ENCODE data around the gene TMEM91. TPM values are rescaled to one million over a fixed set of nuclear protein-coding genes. Genes with fewer than 3 reads are reported as not detected.

TMEM91 gene
- total and polyA plus RNA-seq, 2 of the 8 experiments (the other 6 are each of a cell fraction or from before 2014, with no cell fraction given) = 5.3 to 7.4 TPM

DNA sequence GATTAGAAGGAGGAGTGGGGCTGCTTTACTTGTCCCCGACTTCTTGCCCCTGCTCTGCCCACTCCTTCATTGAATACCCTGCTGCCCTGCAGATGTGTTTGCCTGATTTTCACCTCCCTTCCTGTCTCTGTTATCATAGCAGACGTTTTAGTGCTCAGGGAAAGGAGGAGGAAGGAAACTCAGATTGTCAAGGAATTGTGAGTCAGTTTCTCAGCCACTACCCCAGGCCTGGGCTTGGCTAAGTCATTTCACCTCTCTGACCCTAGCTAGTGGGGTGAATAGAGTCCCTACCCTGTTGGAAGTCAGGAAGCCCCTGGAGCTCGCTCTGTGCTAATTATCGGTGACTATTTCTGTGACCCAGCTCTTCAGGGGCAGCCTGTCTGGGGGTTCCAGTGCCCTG, 25.1 kb downstream of the TMEM91 start:
- H3K27me3 ChIP-seq (replicated peaks in 1 of 4; ENCODE audit: control insufficient read depth in 3 of 4, extremely low read depth in 1 of 4, insufficient read depth in 3 of 4, low read length in 3 of 4) = no peaks in the 10 kb centered on the region
- ChIA-PET CTCF (ENCODE audit: partially characterized antibody) (interaction anchor here (2.3 kb wide), 1 partner anchor 23 kb away, joined by 5 read pairs; no protein-coding TSS in a partner anchor), POLR2A (ENCODE audit: partially characterized antibody) (interaction anchor here (0.5 kb wide), 1 partner anchor 20 kb away, joined by 3 read pairs; no protein-coding TSS in a partner anchor)
- H3K18ac ChIP-seq (ENCODE audit: extremely low read depth, low read length) = no peak overlapping the region
- no peak overlapping the region for H4K5ac ChIP-seq (ENCODE audit: insufficient read length, low read depth, low read length)
- no peak overlapping the region for H2BK20ac ChIP-seq (ENCODE audit: low read length)
- H2AFZ ChIP-seq (ENCODE audit: low read length) = no peak overlapping the region
- H3K4ac ChIP-seq (replicated peaks; ENCODE audit: insufficient read length, low read depth, low read length) = no peak overlapping the region
- TF ChIP-seq POU5F1 (IDR thresholded peaks at IDR 0.05; ENCODE audit: low read depth, low read length) (no peak), RNF2 (IDR thresholded peaks at IDR 0.05; ENCODE audit: borderline replicate concordance, low read depth, low read length, missing control alignments, poor library complexity, severe bottlenecking) (no peak), POLR2AphosphoS5 (IDR thresholded peaks at IDR 0.05; ENCODE audit: low read depth, low read length) (no peak), PHF8 (conservative IDR thresholded peaks at IDR 0.05; ENCODE audit: low read depth, low read length) (no peak), TEAD4 (IDR thresholded peaks at IDR 0.05; ENCODE audit: low read depth, low read length) (no peak), YY1 (IDR thresholded peaks at IDR 0.05; ENCODE audit: low read depth, low read length) (no peak), EP300 (IDR thresholded peaks at IDR 0.05; ENCODE audit: borderline replicate concordance in 1 of 2, low read depth in 2 of 2, low read length in 2 of 2) (no peak), RAD21 (IDR thresholded peaks at IDR 0.05 in 1 of 2, conservative IDR thresholded peaks at IDR 0.05 in 1 of 2; ENCODE audit: low read depth in 2 of 2, low read length in 2 of 2) (no peak), MAFK (IDR thresholded peaks at IDR 0.05; ENCODE audit: low read depth, low read length) (no peak), KDM1A (IDR thresholded peaks at IDR 0.05; ENCODE audit: borderline replicate concordance, low read length) (no peak), FOSL1 (IDR thresholded peaks at IDR 0.05; ENCODE audit: insufficient read depth, low read depth, low read length) (no peak), HDAC6 (IDR thresholded peaks at IDR 0.05; ENCODE audit: low read depth, low read length) (no peak), SRF (IDR thresholded peaks at IDR 0.05; ENCODE audit: low read depth, low read length) (no peak)
- H2BK12ac ChIP-seq (ENCODE audit: low read depth, low read length) = no peak overlapping the region
- H4K8ac ChIP-seq (ENCODE audit: extremely low read depth, insufficient read depth, low read length) = no peak overlapping the region
- H3K56ac ChIP-seq (replicated peaks; ENCODE audit: insufficient read length, low read depth, low read length) = no peak overlapping the region
- no peak overlapping the region for H4K91ac ChIP-seq (replicated peaks; ENCODE audit: insufficient read length, low read length)
- H4K20me1 ChIP-seq (replicated peaks in 1 of 2; ENCODE audit: control insufficient read depth in 1 of 2, insufficient read depth in 2 of 2, low read length in 2 of 2) = peaks cover 0 to 1% of the 10 kb centered on the region in 2 experiments
- DNase-seq (ENCODE audit: low read depth in 1 of 2, low spot score in 2 of 2) (no peak), FAIRE-seq (no peak)
- no peak overlapping the region for H3K4me2 ChIP-seq (ENCODE audit: insufficient read depth in 1 of 2, low read depth in 2 of 2, low read length in 2 of 2)
- no peak overlapping the region for H3K23ac ChIP-seq (ENCODE audit: insufficient read length)
- H2BK5ac ChIP-seq (ENCODE audit: low read depth, low read length) = no peak overlapping the region
- peaks cover 0 to 20% of the 10 kb centered on the region in 2 experiments; a peak in 2 of 4 replicates for H3K79me2 ChIP-seq (ENCODE audit: control insufficient read depth in 1 of 2, insufficient read depth in 2 of 2, low read length in 2 of 2)
- WGBS, 2 experiments (ENCODE audit: extremely low coverage in 1 of 2, insufficient coverage in 1 of 2, insufficient read length in 1 of 2, insufficient replicate concordance in 2 of 2, low coverage in 1 of 2, low lambda C conversion rate in 2 of 2, missing lambda C conversion rate in 1 of 2) = 84% methylated on average over 4 of the region's 4 CpGs; no CpG with 5 or more reads in 1 of the 2 experiments
- H3K4me1 ChIP-seq (replicated peaks in 1 of 4; ENCODE audit: control insufficient read depth in 3 of 4, insufficient read depth in 4 of 4, low read length in 3 of 4) = peaks cover 0 to 5% (median 0%) of the 10 kb centered on the region in 4 experiments; a peak in 5 of 7 replicates
- no peak overlapping the region for H3K14ac ChIP-seq (ENCODE audit: insufficient read length)
- no peak overlapping the region for H3K9ac ChIP-seq (replicated peaks in 1 of 4; ENCODE audit: extremely low read depth in 1 of 4, low read depth in 3 of 4, low read length in 3 of 4)
- no peak overlapping the region for H2AK5ac ChIP-seq (ENCODE audit: low read depth, low read length)
- no peak overlapping the region for H2BK15ac ChIP-seq (ENCODE audit: low read length)
- peaks cover 10% of the 10 kb centered on the region; the same call in 1 of the 2 replicates for H3K79me1 ChIP-seq (ENCODE audit: low read depth, low read length)
- H3K9me3 ChIP-seq (ENCODE audit: insufficient read depth in 2 of 2, low read depth in 1 of 2, low read length in 1 of 2) = no peaks in the 10 kb centered on the region
- no peak overlapping the region for H2BK120ac ChIP-seq (replicated peaks; ENCODE audit: low read depth, low read length)
- no peak overlapping the region for H3K27ac ChIP-seq (ENCODE audit: low read depth, low read length)
- H3K23me2 ChIP-seq (ENCODE audit: low read depth, low read length) = peaks cover 4% of the 10 kb centered on the region
- no peak overlapping the region for H3K4me3 ChIP-seq (ENCODE audit: extremely low read depth in 1 of 4, insufficient read depth in 2 of 4, low read depth in 3 of 4, low read length in 4 of 4)
- no peaks in the 10 kb centered on the region; a peak in 1 of 8 replicates for H3K36me3 ChIP-seq (ENCODE audit: control insufficient read depth in 2 of 4, insufficient read depth in 4 of 4, low read length in 3 of 4)

All from H1 (cell line).